Activated T-helper 1 cell treated with anti-CD3 and anti-CD28 coated beads, Interleukin-2, amount 50 U/mL, for 16 hours (primary cell): ENCODE data around the gene RGL1.

Experiments used
- DNase-seq, 2 donors: peaks; one replicate each; pipeline ENCODE4 v3.0.0-alpha.2; 2020; ENCODE audit warnings: low read depth in 1 of 2, low spot score in 1 of 2

Gene RGL1

DNA sequence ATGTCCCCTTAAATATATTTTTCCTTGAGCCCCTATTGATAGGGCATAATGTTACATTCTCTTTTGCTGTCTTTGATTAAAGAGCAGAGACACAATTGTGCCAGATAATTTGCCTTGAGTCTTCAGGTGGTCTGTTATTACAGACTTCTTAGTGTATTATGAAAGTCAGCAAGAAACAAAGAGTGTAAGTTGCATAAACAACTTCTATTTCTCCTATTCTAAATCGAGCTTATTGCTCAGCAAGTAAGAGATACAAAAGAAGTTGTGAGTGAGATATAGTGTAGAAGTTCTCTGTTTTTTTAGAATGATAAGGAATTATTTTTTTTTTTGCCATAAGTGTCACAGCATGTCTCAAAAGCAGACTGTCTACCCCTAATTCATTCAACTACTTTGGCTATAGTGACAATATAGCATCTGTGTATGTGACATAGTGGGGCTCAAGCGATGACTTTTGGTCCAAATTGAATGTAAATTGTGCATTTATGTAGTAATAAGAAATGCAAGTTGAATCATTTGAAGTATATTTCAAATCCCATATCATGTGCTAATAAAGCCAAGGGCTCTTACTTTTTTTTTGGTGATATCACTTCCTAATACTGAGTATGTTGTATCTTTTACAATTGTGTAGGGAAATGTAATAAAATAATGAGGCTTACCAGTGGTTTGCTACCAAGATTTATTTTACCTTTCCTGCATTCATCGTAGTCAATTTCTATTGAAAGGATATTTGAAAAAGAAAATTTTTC, 81.3 kb downstream of the RGL1 start:
- DNase-seq: no peak

DNA sequence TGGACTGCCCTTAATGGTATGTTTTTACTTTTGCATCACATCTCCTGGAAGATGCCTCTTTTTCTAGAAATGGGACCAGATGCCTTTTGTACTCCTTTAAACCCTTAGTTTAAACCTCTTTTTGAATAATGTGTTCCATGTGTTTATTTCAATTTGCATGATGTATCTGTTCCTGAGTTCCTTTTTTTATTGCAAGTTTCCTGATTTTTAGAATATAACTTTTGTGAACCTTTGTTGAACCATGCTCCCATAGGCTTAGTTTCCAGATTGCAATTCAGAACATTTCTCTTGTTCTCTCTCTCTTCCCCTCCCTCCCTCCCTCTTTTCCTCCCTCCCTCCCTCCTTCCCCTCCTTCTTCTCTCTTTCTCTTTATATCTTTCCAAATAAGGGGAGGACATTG, 81.9 kb downstream of the RGL1 start:
- no peak for DNase-seq

- DNase-seq: no peak
These were observed 83.2 kb downstream of the RGL1 start for GRCh38 chr1:183887826-183888819.

- DNase-seq: no peak
These were observed 84.2 kb downstream of the RGL1 start for GRCh38 chr1:183889095-183889494.

- DNase-seq: no peak
These were observed 86.4 kb downstream of the RGL1 start for GRCh38 chr1:183891158-183891856.

- DNase-seq: no peak
These were observed 87.5 kb downstream of the RGL1 start for GRCh38 chr1:183892351-183892793.

GRCh38 chr1:183893561-183894289, 88.8 kb downstream of the RGL1 start:
- no peak for DNase-seq

GRCh38 chr1:183894290-183894565, 89.3 kb downstream of the RGL1 start:
- no peak for DNase-seq

DNA sequence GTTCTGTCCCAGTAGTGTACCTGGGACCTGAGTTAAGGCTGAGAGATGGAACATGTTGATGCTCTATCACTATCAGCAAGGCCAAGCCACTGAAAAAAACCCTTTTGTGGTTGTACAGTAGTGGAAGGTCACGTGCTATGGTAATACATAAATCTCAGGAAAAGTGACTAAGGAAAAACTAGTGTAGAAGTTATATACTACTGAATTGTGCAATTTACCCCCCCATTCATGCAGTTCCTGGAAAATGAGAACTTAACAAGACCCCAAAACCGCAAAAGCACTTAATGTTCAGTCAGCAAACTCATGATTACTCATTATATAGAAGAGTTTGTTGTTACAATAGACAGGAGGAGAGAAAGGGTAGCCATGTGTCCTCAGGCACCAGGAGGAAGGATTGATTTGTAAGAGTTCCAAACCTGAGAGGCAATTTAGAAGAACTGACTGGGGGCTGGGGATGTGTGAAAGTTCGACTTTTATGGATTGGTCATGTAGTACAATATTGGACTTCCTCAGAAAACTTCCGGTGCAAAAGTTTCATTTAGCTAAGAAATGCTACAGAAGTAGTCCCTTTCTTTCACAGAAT, 91.6 kb downstream of the RGL1 start:
- DNase-seq: no peak

GRCh38 chr1:183898001-183898396, 93.1 kb downstream of the RGL1 start:
- no peak for DNase-seq

DNA sequence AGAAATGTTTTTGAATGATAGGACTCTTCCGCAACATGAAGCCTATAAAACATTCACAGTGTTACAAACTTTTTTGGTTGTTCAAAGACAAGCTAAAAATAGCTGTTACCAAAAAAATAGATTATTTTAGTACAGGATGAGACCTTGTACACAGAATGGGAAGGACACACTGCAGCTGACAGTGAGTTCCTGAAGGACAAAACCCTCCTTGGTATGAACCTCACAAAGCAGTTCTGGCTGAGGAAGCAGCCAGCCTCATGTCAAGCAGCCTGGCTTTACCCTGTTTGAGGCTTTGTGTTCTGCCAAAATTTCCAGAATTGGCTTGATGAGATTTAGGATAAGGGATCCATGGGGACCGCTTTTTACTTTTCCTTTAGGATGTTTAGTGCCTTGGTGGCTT, 93.7 kb downstream of the RGL1 start:
- DNase-seq: no peak

GRCh38 chr1:183901748-183902330, 96.9 kb downstream of the RGL1 start:
- no peak for DNase-seq

DNA sequence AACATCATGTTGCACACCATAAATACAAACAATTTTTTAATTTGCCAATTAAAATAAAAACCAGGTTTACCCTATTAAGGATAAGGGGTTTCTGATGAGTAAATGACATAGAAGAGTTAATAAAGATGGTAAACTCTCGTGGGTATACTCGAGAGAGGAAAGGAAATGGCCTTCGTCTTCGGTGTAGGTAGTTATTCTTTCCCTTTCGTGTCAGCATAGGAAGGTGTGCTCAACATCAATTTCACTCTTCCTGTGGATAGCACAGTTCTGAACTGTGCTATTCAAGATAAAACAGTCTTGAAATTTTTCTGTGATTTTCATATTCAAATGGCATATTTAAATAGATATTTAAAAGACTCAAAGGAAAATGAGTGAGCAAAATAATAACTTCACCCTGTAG, 98.2 kb downstream of the RGL1 start:
- DNase-seq: no peak

DNA sequence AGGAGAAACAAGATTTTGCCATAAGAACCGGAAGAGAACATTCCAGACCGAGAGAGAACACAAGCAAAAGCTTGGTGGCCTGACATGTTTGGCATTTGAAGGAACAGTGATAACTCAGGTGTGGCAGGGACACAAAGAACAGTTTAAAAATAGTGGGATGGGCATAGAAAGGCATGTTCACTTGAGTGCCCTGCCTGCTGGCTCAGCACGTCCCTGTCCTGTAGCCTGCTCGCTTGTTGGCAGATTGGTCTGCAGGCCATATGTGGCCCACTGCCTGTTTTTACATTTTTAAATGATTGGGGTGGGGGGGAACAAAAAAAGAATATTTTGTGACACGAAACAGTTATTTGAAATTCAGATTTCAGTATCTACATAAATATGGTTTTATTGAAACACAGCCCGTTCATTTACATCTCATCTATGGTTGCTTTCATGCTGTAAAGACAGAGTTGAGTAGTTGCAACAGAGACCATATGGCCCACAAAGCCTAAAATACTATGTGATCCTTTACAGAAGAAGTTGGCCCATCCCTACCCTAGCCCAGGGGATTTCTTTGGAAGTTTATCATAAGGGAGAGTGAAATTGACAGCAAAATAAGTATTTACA, 100.7 kb downstream of the RGL1 start:
- DNase-seq: no peak

GRCh38 chr1:183907070-183907469, 102.2 kb downstream of the RGL1 start:
- DNase-seq: no peak

- no peak for DNase-seq
These were observed 103.2 kb downstream of the RGL1 start for GRCh38 chr1:183908079-183908478.

GRCh38 chr1:183909672-183910071, 104.8 kb downstream of the RGL1 start:
- no peak for DNase-seq

- no peak for DNase-seq
These were observed 105.9 kb downstream of the RGL1 start for GRCh38 chr1:183910845-183911244.

GRCh38 chr1:183911285-183911684, 106.4 kb downstream of the RGL1 start:
- no peak for DNase-seq
